GM06990 (cell line): ENCODE measurements around the gene ZBTB1.

Source experiments
- DNase-seq: peaks from one replicate; pipeline ENCODE4 v3.0.0-alpha.2; 2011; ENCODE audit not compliant: insufficient read length; ENCODE audit errors: extremely low read depth
- H3K27me3 ChIP-seq: replicated peaks from 2 replicates; pipeline ENCODE4 v1.6.0; 2011; ENCODE audit warnings: low read length; ENCODE audit not compliant: control insufficient read depth, insufficient read depth
- H3K36me3 ChIP-seq: 2 replicates; pipeline ENCODE4 v1.5.1; 2011; ENCODE audit warnings: low read length; ENCODE audit not compliant: control insufficient read depth, insufficient read depth
- H3K4me3 ChIP-seq: replicated peaks from 2 replicates; pipeline ENCODE4 v1.5.1; 2011; ENCODE audit warnings: low read depth, mild to moderate bottlenecking, control low read depth, low read length
- CTCF ChIP-seq: IDR thresholded peaks from 2 replicates; pipeline ENCODE4 v1.5.1; 2011; ENCODE audit warnings: low read length, control low read depth, mild to moderate bottlenecking, inconsistent platforms; ENCODE audit not compliant: insufficient read depth, poor library complexity, severe bottlenecking

Gene ZBTB1

GRCh38 chr14:64474041-64474440, 30.5 kb upstream of the ZBTB1 start:
- H3K27me3 ChIP-seq: no peaks in the 10 kb centered on the region
- no peak for DNase-seq
- H3K36me3 ChIP-seq: no peaks in the 10 kb centered on the region
- H3K4me3 ChIP-seq: no peak overlapping the region
- no peak for TF ChIP-seq CTCF

GRCh38 chr14:64474698-64475097, 29.9 kb upstream of the ZBTB1 start:
- Histone ChIP-seq H3K27me3 (no peaks in the 10 kb centered on the region), H3K4me3 (no peak overlapping the region), H3K36me3 (no peaks in the 10 kb centered on the region)
- DNase-seq: no peak
- TF ChIP-seq CTCF: no peak

GRCh38 chr14:64475585-64476273, 28.8 kb upstream of the ZBTB1 start:
- no peaks in the 10 kb centered on the region; the same call in 1 of the 2 replicates for H3K36me3 ChIP-seq
- no peak overlapping the region for H3K4me3 ChIP-seq
- no peak for TF ChIP-seq CTCF
- no peak for DNase-seq
- H3K27me3 ChIP-seq: no peaks in the 10 kb centered on the region

GRCh38 chr14:64476438-64476837, 28.1 kb upstream of the ZBTB1 start:
- no peak for TF ChIP-seq CTCF
- Histone ChIP-seq H3K27me3 (no peaks in the 10 kb centered on the region), H3K4me3 (no peak overlapping the region), H3K36me3 (no peaks in the 10 kb centered on the region; the same call in 1 of the 2 replicates)
- no peak for DNase-seq

- TF ChIP-seq CTCF: peak; percentile 34
- Histone ChIP-seq H3K4me3 (no peak overlapping the region), H3K36me3 (no peaks in the 10 kb centered on the region; the same call in 1 of the 2 replicates), H3K27me3 (no peaks in the 10 kb centered on the region)
- DNase-seq: no peak
Measured at GRCh38 chr14:64478634-64479250, 25.8 kb upstream of the ZBTB1 start.

GRCh38 chr14:64488590-64489099, 15.9 kb upstream of the ZBTB1 start:
- DNase-seq: no peak
- TF ChIP-seq CTCF: no peak
- H3K4me3 ChIP-seq: no peak overlapping the region
- peaks cover 10% of the 10 kb centered on the region for H3K36me3 ChIP-seq
- H3K27me3 ChIP-seq: no peaks in the 10 kb centered on the region
